Measurements from ENCODE around the gene AKR1B15. TPM values are rescaled to one million over a fixed set of nuclear protein-coding genes. Genes with fewer than 3 reads are reported as not detected.

Gene AKR1B15
- total and polyA plus RNA-seq, 2 experiments from 2014 or later = 0.21 to 2.6 TPM

- no peak overlapping the region for H3K4me3 ChIP-seq
- no peaks in the 10 kb centered on the region for H3K4me1 ChIP-seq (ENCODE audit: low read depth)
- no peaks in the 10 kb centered on the region for H3K36me3 ChIP-seq
- no peak overlapping the region for H3K27ac ChIP-seq
- H3K9me3 ChIP-seq (ENCODE audit: low read depth) = no peaks in the 10 kb centered on the region
- no peak for TF ChIP-seq CTCF (IDR thresholded peaks at IDR 0.05; ENCODE audit: low read depth, low read length)
- no peak for DNase-seq (ENCODE audit: low read depth in 1 of 2, low spot score in 1 of 2)
- no peaks in the 10 kb centered on the region for H3K27me3 ChIP-seq
Observed at GRCh38 chr7:134601459-134601858, 52.5 kb downstream of the AKR1B15 start.

- peaks cover 3% of the 10 kb centered on the region for H3K27me3 ChIP-seq
- H3K36me3 ChIP-seq = no peaks in the 10 kb centered on the region
- H3K4me1 ChIP-seq (ENCODE audit: low read depth) = no peaks in the 10 kb centered on the region
- no peak overlapping the region for H3K4me3 ChIP-seq
- no peak for TF ChIP-seq CTCF (IDR thresholded peaks at IDR 0.05; ENCODE audit: low read depth, low read length)
- DNase-seq (ENCODE audit: low read depth in 1 of 2, low spot score in 1 of 2) = peak in 1 of 2 donors; percentile 36
- no peaks in the 10 kb centered on the region for H3K9me3 ChIP-seq (ENCODE audit: low read depth)
- no peak overlapping the region for H3K27ac ChIP-seq
Observed at GRCh38 chr7:134602881-134603451, 54.1 kb downstream of the AKR1B15 start.

- H3K4me3 ChIP-seq = no peak overlapping the region
- DNase-seq (ENCODE audit: low read depth in 1 of 2, low spot score in 1 of 2) = peak; percentile 78 to 82
- H3K4me1 ChIP-seq (ENCODE audit: low read depth) = no peaks in the 10 kb centered on the region
- H3K36me3 ChIP-seq = no peaks in the 10 kb centered on the region
- peak overlapping the region; percentile 24 for H3K27ac ChIP-seq
- H3K27me3 ChIP-seq = peaks cover 16% of the 10 kb centered on the region
- peak; percentile 85 for TF ChIP-seq CTCF (IDR thresholded peaks at IDR 0.05; ENCODE audit: low read depth, low read length)
- no peaks in the 10 kb centered on the region for H3K9me3 ChIP-seq (ENCODE audit: low read depth)
Observed at GRCh38 chr7:134605978-134606923, 57.3 kb downstream of the AKR1B15 start.

- Histone ChIP-seq H3K4me1 (ENCODE audit: low read depth) (no peaks in the 10 kb centered on the region), H3K9me3 (ENCODE audit: low read depth) (no peaks in the 10 kb centered on the region), H3K4me3 (no peak overlapping the region), H3K27ac (no peak overlapping the region), H3K27me3 (peaks cover 16% of the 10 kb centered on the region), H3K36me3 (no peaks in the 10 kb centered on the region)
- no peak for DNase-seq (ENCODE audit: low read depth in 1 of 2, low spot score in 1 of 2)
- no peak for TF ChIP-seq CTCF (IDR thresholded peaks at IDR 0.05; ENCODE audit: low read depth, low read length)
Observed at GRCh38 chr7:134611611-134612151, 62.8 kb downstream of the AKR1B15 start.

GRCh38 chr7:134612197-134612596, 63.3 kb downstream of the AKR1B15 start:
- Histone ChIP-seq H3K36me3 (no peaks in the 10 kb centered on the region), H3K9me3 (ENCODE audit: low read depth) (no peaks in the 10 kb centered on the region), H3K4me1 (ENCODE audit: low read depth) (no peaks in the 10 kb centered on the region), H3K27ac (no peak overlapping the region), H3K4me3 (no peak overlapping the region), H3K27me3 (peaks cover 16% of the 10 kb centered on the region)
- no peak for DNase-seq (ENCODE audit: low read depth in 1 of 2, low spot score in 1 of 2)
- TF ChIP-seq CTCF (IDR thresholded peaks at IDR 0.05; ENCODE audit: low read depth, low read length) = no peak

Data from cardiac muscle cell (in vitro differentiated cells and primary cell).